ENCODE data around the gene EDNRA.

EDNRA gene

DNA sequence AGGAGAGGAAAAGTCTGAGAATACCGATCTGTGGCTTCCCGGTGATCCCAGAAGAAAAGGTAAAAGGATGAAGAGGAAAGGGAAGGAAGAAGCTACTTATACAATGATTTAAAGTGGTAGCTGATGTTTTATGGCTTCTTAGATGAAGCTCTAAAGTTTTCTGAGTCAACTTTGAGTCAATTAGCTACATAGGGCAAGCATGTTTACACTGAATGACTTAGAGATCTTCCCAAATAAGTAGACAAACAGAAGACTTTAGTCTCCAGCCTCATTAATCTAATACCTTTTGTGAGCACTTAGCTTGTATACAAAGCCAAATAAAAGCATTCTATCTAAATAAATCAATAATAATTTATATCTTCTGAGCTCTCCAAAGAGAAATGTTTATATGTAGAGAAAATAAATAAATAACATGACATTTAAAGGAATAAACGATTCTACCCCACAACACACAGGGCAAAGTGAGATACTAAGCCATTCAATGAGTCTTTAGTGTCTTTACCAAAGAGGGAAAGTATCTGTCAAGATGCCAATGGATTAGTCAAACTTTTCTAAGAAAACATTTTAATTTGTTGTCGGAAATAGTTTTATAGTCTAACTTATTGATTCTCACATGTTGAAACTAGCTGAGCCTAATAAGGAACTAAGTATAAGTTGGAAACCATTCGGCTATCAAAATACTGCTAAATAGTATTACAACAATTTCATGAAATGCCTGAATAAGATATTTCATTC is 90.3 kb downstream of the EDNRA start:
- H3K27me3 ChIP-seq = no peaks in the 10 kb centered on the region
- H3K4me3 ChIP-seq (ENCODE audit: low read depth in 1 of 2, low read length in 1 of 2) = no peak overlapping the region
- H3K27ac ChIP-seq = no peak overlapping the region
- no peak for TF ChIP-seq CTCF (IDR thresholded peaks at IDR 0.05)
- no peaks in the 10 kb centered on the region for H3K36me3 ChIP-seq
- no peaks in the 10 kb centered on the region for H3K4me1 ChIP-seq (ENCODE audit: control insufficient read depth in 1 of 2, insufficient read depth in 1 of 2, low read depth in 1 of 2, low read length in 1 of 2)
- no peaks in the 10 kb centered on the region for H3K9me3 ChIP-seq

GRCh38 chr4:147576084-147576483 is 95.2 kb downstream of the EDNRA start:
- Histone ChIP-seq H3K27ac (no peak overlapping the region), H3K4me1 (ENCODE audit: control insufficient read depth in 1 of 2, insufficient read depth in 1 of 2, low read depth in 1 of 2, low read length in 1 of 2) (no peaks in the 10 kb centered on the region), H3K36me3 (no peaks in the 10 kb centered on the region), H3K27me3 (no peaks in the 10 kb centered on the region), H3K4me3 (ENCODE audit: low read depth in 1 of 2, low read length in 1 of 2) (no peak overlapping the region), H3K9me3 (no peaks in the 10 kb centered on the region)
- TF ChIP-seq CTCF (IDR thresholded peaks at IDR 0.05) = no peak

DNA sequence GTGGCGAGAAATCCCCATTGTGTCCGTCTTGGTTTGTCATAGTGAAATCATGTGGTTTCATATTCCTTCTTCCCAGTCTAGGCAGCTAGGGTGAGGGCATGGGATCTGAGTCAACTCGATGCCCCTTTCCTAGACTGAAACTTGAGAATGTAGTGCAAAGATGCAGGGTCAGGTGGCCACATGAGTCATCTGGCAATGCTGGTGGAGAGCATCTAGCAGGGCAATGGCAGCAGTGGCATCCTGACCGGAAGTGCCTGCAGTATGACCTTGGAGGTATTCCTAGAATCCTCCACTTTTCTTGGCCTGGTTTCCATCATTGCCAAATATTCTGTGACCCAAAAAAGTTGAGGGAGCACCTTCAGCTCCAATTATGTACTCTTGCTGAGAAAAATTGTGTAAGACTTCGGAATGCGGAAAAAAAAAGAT is 97.2 kb downstream of the EDNRA start:
- H3K4me3 ChIP-seq (ENCODE audit: low read depth in 1 of 2, low read length in 1 of 2) = no peak overlapping the region
- no peaks in the 10 kb centered on the region for H3K27me3 ChIP-seq
- H3K4me1 ChIP-seq (ENCODE audit: control insufficient read depth in 1 of 2, insufficient read depth in 1 of 2, low read depth in 1 of 2, low read length in 1 of 2) = no peaks in the 10 kb centered on the region
- TF ChIP-seq CTCF (IDR thresholded peaks at IDR 0.05) = no peak
- H3K27ac ChIP-seq = no peak overlapping the region
- no peaks in the 10 kb centered on the region for H3K9me3 ChIP-seq
- H3K36me3 ChIP-seq = no peaks in the 10 kb centered on the region

DNA sequence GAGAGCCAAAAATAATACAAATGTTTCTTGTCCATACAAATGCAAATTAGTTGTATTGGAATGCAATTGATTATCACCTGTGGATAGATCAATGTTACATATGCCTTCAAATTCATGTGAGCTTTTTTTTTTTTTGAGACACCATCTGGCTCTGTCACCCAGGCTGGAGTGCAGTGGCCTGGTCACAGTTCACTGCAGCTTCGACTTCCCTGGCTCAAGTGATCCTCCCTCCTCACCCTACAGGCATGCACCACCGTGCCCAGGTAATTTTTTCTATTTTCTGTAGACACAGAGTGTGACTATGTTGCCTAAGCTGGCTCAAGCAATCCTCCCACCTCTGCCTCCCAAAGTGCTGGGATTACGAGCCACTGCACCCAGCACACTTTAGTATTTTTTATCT is 97.7 kb downstream of the EDNRA start:
- H3K36me3 ChIP-seq = no peaks in the 10 kb centered on the region
- H3K27me3 ChIP-seq = no peaks in the 10 kb centered on the region
- no peaks in the 10 kb centered on the region for H3K4me1 ChIP-seq (ENCODE audit: control insufficient read depth in 1 of 2, insufficient read depth in 1 of 2, low read depth in 1 of 2, low read length in 1 of 2)
- no peak for TF ChIP-seq CTCF (IDR thresholded peaks at IDR 0.05)
- H3K27ac ChIP-seq = no peak overlapping the region
- H3K9me3 ChIP-seq = no peaks in the 10 kb centered on the region
- no peak overlapping the region for H3K4me3 ChIP-seq (ENCODE audit: low read depth in 1 of 2, low read length in 1 of 2)

DNA sequence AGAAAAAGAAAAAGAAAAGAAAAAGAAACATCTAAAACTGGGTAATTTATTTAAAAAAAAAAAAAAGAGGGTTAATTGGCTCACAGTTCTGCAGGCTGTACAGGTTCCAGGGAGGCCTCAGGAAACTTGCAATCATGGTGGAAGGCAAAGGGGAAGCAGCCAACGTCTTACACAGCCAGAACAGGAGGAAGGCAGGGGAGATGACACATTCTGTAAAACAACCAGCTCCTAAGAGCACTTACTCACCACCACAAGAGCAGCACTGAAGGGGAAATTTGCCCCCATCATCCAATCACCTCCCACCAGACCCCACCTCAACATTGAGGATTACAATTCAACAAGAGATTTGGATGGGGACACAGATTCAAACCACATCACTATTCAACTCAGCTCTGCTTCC is 99.5 kb downstream of the EDNRA start:
- Histone ChIP-seq H3K27me3 (no peaks in the 10 kb centered on the region), H3K36me3 (no peaks in the 10 kb centered on the region), H3K9me3 (no peaks in the 10 kb centered on the region), H3K4me1 (ENCODE audit: control insufficient read depth in 1 of 2, insufficient read depth in 1 of 2, low read depth in 1 of 2, low read length in 1 of 2) (no peaks in the 10 kb centered on the region), H3K27ac (no peak overlapping the region), H3K4me3 (ENCODE audit: low read depth in 1 of 2, low read length in 1 of 2) (no peak overlapping the region)
- no peak for TF ChIP-seq CTCF (IDR thresholded peaks at IDR 0.05)

Measured in neutrophil (primary cell).